GM12892 (cell line): Measurements from ENCODE around the gene ZNF37A.
"Not testable (repeated sequence)": the region's sequence is repeated elsewhere in the genome, so short reads cannot be mapped to it uniquely, and the experiment has no call there.

Source experiments
- POLR2A ChIP-seq: IDR thresholded peaks from 2 replicates; pipeline ENCODE4 v1.6.1; 2011; ENCODE audit warnings: low read depth, low read length, control low read depth
- POLR2AphosphoS5 ChIP-seq: IDR thresholded peaks from 2 replicates; pipeline ENCODE4 v1.6.1; 2011; ENCODE audit warnings: low read depth, low read length, control low read depth
- TAF1 ChIP-seq: IDR thresholded peaks from 2 replicates; pipeline ENCODE4 v1.6.1; 2011; ENCODE audit warnings: low read depth, mild to moderate bottlenecking, control low read depth, low read length, borderline replicate concordance

GRCh38 chr10:38069663-38070062, 24.5 kb upstream of the ZNF37A start:
- TF ChIP-seq POLR2A, TAF1, POLR2AphosphoS5: not testable (repeated sequence)
